Adrenal gland (tissue), 5 donors: ENCODE data around the gene PLD4.

Experiments
- CTCF ChIP-seq, 6 experiments: fragments of 450-650 bp in 4 of 6; fragments of 200-600 bp in 2 of 6; sonication (generic) in 1 of 6; IDR thresholded peaks; 1 replicate in 5 of 6; 2 replicates in 1 of 6; pipeline versions ENCODE4 v1.5.1 to v1.8.0; 2016 to 2021; ENCODE audit warnings: antibody characterized with exemption in 6 of 6, mild to moderate bottlenecking in 2 of 6, moderate library complexity in 1 of 6
- POLR2A ChIP-seq, 2 donors: fragments of 450-650 bp; IDR thresholded peaks; one replicate each; pipeline ENCODE4 v1.6.1; 2017; ENCODE audit warnings: antibody characterized with exemption in 2 of 2, mild to moderate bottlenecking in 2 of 2, moderate library complexity in 1 of 2
- donor health status: DM: no; HTN: no; CAD: no.

GRCh38 chr14:104897330-104898194 is 27.1 kb upstream of the PLD4 start:
- no peak for TF ChIP-seq CTCF (IDR thresholded peaks at IDR 0.05)
- no peak for TF ChIP-seq POLR2A (IDR thresholded peaks at IDR 0.05)
